Inflammatory macrophage treated with lipopolysaccharide for 1 hour (primary cell): ENCODE measurements around the gene AKAP3.

Experiments used
- DNase-seq, 2 donors: peaks; one replicate each; pipeline ENCODE4 v3.0.0-alpha.2; 2020 to 2022

AKAP3 gene

GRCh38 chr12:4591180-4591687, 57.6 kb downstream of the AKAP3 start:
- DNase-seq = no peak

GRCh38 chr12:4589941-4590340, 58.9 kb downstream of the AKAP3 start:
- peak in 1 of 2 donors; percentile 3 for DNase-seq

GRCh38 chr12:4588916-4589315, 59.9 kb downstream of the AKAP3 start:
- no peak for DNase-seq

- DNase-seq = no peak
Observed at GRCh38 chr12:4587108-4587507, 61.7 kb downstream of the AKAP3 start.

- DNase-seq = no peak
Observed at GRCh38 chr12:4586500-4586899, 62.4 kb downstream of the AKAP3 start.

- DNase-seq = no peak
Observed at GRCh38 chr12:4584896-4585295, 64.0 kb downstream of the AKAP3 start.

GRCh38 chr12:4584281-4584680, 64.6 kb downstream of the AKAP3 start:
- DNase-seq = no peak

GRCh38 chr12:4580281-4580688, 68.6 kb downstream of the AKAP3 start:
- DNase-seq = no peak

- DNase-seq = peak; percentile 59 to 69
Observed at GRCh38 chr12:4579305-4580102, 69.3 kb downstream of the AKAP3 start.

- DNase-seq = no peak
Observed at GRCh38 chr12:4572680-4573079, 76.2 kb downstream of the AKAP3 start.

- DNase-seq = peak; percentile 21 to 26
Observed at GRCh38 chr12:4569261-4569660, 79.6 kb downstream of the AKAP3 start.

GRCh38 chr12:4567073-4567881, 81.6 kb downstream of the AKAP3 start:
- peak; percentile 86 to 89 for DNase-seq

GRCh38 chr12:4566474-4566873, 82.4 kb downstream of the AKAP3 start:
- peak; percentile 9 to 12 for DNase-seq
